HEK293T (cell line): ENCODE data around the gene CMTM6.

Experiments used
- CTCF ChIA-PET: fragments of 350-600 bp; formaldehyde crosslinking; extraction: SDS; loops from one replicate; lab custom pipeline; 2021; ENCODE audit warnings: antibody characterized with exemption, inconsistent platforms; lab: Yijun Ruan, JAX
- POLR2A ChIA-PET: fragments of 350-600 bp; formaldehyde crosslinking; extraction: SDS; loops from one replicate; lab custom pipeline; 2020; ENCODE audit warnings: antibody characterized with exemption, inconsistent platforms; lab: Yijun Ruan, JAX
- DNase-seq: peaks from one replicate; pipeline ENCODE4 v3.0.0; 2012; ENCODE audit warnings: mixed read lengths; ENCODE audit errors: extremely low spot score
- ARNT ChIP-seq: fragments of 450-650 bp; IDR thresholded peaks from 2 replicates; pipeline ENCODE4 v1.6.1; 2017; ENCODE audit warnings: mild to moderate bottlenecking
- BHLHE40 ChIP-seq: fragments of 450-650 bp; IDR thresholded peaks from 2 replicates; pipeline ENCODE4 v1.6.1; 2016; ENCODE audit warnings: mild to moderate bottlenecking, moderate library complexity, borderline replicate concordance
- CTBP1 ChIP-seq: fragments of 450-650 bp; IDR thresholded peaks from 2 replicates; pipeline ENCODE4 v1.6.1; 2016; ENCODE audit warnings: borderline replicate concordance
- ELF4 ChIP-seq: fragments of 450-650 bp; IDR thresholded peaks from 2 replicates; pipeline ENCODE4 v1.6.1; 2017; ENCODE audit warnings: antibody characterized with exemption
- FOXA1 ChIP-seq: fragments of 450-650 bp; IDR thresholded peaks from 2 replicates; pipeline ENCODE4 v1.6.1; 2016; ENCODE audit warnings: mild to moderate bottlenecking
- FOXK2 ChIP-seq: fragments of 450-650 bp; IDR thresholded peaks from 2 replicates; pipeline ENCODE4 v1.6.1; 2016; ENCODE audit warnings: mild to moderate bottlenecking
- FOXM1 ChIP-seq: fragments of 450-650 bp; IDR thresholded peaks from 2 replicates; pipeline ENCODE4 v1.6.1; 2017; ENCODE audit warnings: mild to moderate bottlenecking, borderline replicate concordance
- HDGF ChIP-seq: fragments of 450-650 bp; IDR thresholded peaks from 2 replicates; pipeline ENCODE4 v1.6.1; 2017; ENCODE audit warnings: antibody characterized with exemption, borderline replicate concordance
- L3MBTL2 ChIP-seq: fragments of 450-650 bp; conservative IDR thresholded peaks from 2 replicates; pipeline ENCODE4 v1.6.1; 2016; ENCODE audit warnings: mild to moderate bottlenecking
- LEF1 ChIP-seq: fragments of 450-650 bp; IDR thresholded peaks from 2 replicates; pipeline ENCODE4 v1.6.1; 2017; ENCODE audit warnings: mild to moderate bottlenecking, borderline replicate concordance
- NFRKB ChIP-seq: fragments of 450-650 bp; IDR thresholded peaks from 2 replicates; pipeline ENCODE4 v1.6.1; 2016; ENCODE audit warnings: mild to moderate bottlenecking, moderate library complexity
- SP1 ChIP-seq: fragments of 450-650 bp; IDR thresholded peaks from 2 replicates; pipeline ENCODE4 v1.6.1; 2017
- SUZ12 ChIP-seq: fragments of 450-650 bp; IDR thresholded peaks from 2 replicates; pipeline ENCODE4 v1.6.1; 2016; ENCODE audit warnings: mild to moderate bottlenecking
- TARDBP ChIP-seq: fragments of 450-650 bp; IDR thresholded peaks from 2 replicates; pipeline ENCODE4 v1.6.1; 2016
- ZNF384 ChIP-seq: fragments of 450-650 bp; IDR thresholded peaks from 2 replicates; pipeline ENCODE4 v1.6.1; 2016
- TF ChIP-seq, protein P1 (sequence below): fragments of 450-650 bp; IDR thresholded peaks from 2 replicates; pipeline ENCODE4 v1.6.1; 2016

The CMTM6 gene

DNA sequence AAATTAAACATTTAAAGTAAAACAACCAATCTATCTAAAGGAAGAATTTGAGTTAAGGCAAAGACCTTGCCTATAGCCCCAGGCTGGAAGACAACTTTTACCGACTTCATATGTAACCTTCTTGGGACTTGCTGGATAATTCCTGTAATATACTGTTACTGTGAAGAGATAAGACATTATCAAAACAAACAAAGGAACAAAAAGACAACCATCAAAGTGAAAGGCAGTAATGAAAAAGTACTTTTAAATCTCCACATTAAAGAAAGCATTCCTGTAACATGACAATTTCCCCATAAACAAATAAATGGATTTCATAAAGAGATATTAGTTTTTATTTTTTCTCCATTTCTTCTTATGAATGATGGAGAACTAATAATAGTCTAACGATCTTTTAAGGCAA, 2.4 kb downstream of the CMTM6 start:
- POLR2A ChIA-PET = no interaction called here
- DNase-seq = no peak
- CTCF ChIA-PET = no interaction called here
- TF ChIP-seq L3MBTL2 = no peak
- no peak for TF ChIP-seq BHLHE40
- no peak for TF ChIP-seq FOXA1
- TF ChIP-seq NFRKB = no peak
- TF ChIP-seq TARDBP = no peak
- TF ChIP-seq SP1 = no peak
- peak; percentile 64; the same call in 1 of the 2 replicates for TF ChIP-seq CTBP1
- TF ChIP-seq FOXK2 = no peak
- no peak for TF ChIP-seq ZNF384

DNA sequence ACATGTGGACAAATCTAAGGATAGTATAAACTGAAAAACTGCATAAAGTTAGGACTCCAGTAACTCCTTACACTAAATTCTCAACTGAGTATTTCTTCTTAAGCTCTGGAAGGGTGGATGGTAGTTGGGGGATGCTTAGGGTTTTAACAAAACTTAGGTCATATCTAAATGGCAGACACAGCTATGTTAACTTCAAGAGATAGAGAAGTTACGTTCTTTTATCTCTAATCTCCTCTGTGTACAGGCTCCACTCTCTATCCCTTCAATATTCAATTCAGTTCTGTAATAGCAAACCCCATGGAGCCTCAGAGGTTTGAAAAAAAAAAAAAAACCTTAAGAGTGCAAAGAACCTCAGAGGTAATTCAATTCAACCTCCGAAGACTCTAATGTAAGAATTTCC, 3.1 kb downstream of the CMTM6 start:
- ChIA-PET POLR2A (no interaction called here), CTCF (interaction anchor here (0.7 to 1.3 kb wide), 3 partner anchors 16 to 39 kb away, joined by 3 read pairs; no protein-coding TSS in a partner anchor)
- no peak for TF ChIP-seq L3MBTL2
- no peak for TF ChIP-seq LEF1
- no peak for TF ChIP-seq BHLHE40
- no peak for TF ChIP-seq FOXM1
- TF ChIP-seq TARDBP = no peak
- no peak for TF ChIP-seq CTBP1
- no peak for TF ChIP-seq ARNT
- no peak for TF ChIP-seq HDGF
- DNase-seq = no peak

DNA sequence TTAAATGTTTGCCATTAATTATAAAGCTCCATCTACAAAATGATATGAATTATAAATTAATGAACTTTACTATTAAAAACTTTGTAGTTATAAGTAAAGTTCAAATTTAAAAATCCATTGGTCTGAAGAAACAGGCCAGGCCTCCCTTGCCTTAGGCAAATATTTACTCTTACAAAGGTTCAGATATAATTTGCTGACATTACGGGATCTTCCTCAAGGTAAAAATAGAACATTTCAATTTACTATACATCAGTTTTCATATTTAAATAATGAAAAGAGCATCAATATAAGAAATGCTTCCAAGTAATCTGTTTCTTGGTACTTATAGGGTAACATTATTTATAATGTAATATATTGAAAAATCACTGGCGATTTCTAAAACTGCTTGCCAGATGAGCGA, 3.7 kb downstream of the CMTM6 start:
- no peak for TF ChIP-seq BHLHE40
- TF ChIP-seq ELF4 = no peak
- TF ChIP-seq FOXM1 = no peak
- no peak for TF ChIP-seq NFRKB
- TF ChIP-seq FOXA1 = no peak
- no peak for TF ChIP-seq HDGF
- TF ChIP-seq ZNF384 = no peak
- no peak for TF ChIP-seq L3MBTL2
- no peak for TF ChIP-seq TARDBP
- TF ChIP-seq SP1 = no peak
- TF ChIP-seq LEF1 = no peak
- TF ChIP-seq FOXK2 = no peak
- TF ChIP-seq ARNT = no peak
- TF ChIP-seq, protein P1, sequence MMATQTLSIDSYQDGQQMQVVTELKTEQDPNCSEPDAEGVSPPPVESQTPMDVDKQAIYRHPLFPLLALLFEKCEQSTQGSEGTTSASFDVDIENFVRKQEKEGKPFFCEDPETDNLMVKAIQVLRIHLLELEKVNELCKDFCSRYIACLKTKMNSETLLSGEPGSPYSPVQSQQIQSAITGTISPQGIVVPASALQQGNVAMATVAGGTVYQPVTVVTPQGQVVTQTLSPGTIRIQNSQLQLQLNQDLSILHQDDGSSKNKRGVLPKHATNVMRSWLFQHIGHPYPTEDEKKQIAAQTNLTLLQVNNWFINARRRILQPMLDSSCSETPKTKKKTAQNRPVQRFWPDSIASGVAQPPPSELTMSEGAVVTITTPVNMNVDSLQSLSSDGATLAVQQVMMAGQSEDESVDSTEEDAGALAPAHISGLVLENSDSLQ = no peak
- TF ChIP-seq CTBP1 = no peak
- TF ChIP-seq SUZ12 = no peak
- ChIA-PET POLR2A (no interaction called here), CTCF (interaction anchor here (0.7 to 1.3 kb wide), 3 partner anchors 15 to 38 kb away, joined by 3 read pairs; no protein-coding TSS in a partner anchor)
- DNase-seq = no peak

DNA sequence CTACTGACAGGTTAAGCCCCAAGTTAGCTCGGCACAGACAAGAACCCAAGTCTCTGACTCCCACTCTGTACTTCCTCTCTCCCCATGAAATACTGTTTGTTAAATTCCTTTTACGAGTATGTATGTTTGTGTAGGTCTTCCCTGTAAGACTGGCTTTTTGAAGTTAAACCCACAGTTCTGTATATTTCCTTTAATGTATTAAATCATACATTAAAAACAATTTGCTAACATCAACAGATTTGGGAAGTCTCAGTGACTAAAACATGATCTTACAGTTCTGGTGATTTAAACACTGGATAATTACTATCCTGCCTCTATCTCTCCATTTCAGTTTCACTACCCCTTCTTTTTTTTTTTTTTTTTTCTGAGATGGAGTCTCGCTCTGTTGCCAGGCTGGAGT, 4.4 kb downstream of the CMTM6 start:
- TF ChIP-seq FOXK2 (no peak), CTBP1 (no peak), ZNF384 (peak; percentile 61; the same call in 1 of the 2 replicates), FOXA1 (no peak), TARDBP (no peak), BHLHE40 (no peak), LEF1 (no peak)
- ChIA-PET CTCF (interaction anchor here (0.6 to 1.3 kb wide), 4 partner anchors 31 to 929 kb away, joined by 3 to 8 read pairs (median 3); no protein-coding TSS in a partner anchor), POLR2A (no interaction called here)
- no peak for DNase-seq

DNA sequence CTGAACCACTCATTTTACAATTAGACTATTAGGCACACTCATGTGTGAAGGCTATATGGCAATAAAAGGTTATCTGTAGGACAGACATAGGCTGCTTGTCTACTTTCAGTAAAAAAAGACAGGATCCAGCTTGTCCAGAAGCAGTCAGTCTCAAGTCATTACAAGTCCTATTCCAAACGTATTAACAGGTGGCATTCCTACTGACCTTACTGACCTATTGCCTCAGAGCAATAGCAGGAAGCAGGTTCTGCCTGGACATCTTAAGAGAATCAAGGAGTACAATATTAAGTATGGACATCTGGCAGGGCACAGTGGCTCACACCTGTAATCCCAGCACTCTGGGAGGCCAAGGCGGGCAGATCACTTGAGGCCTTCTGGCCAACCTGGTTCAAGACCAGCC, 7.0 kb downstream of the CMTM6 start:
- POLR2A ChIA-PET = no interaction called here
- no peak for DNase-seq
- TF ChIP-seq FOXA1 = no peak
- TF ChIP-seq SP1 = no peak
- TF ChIP-seq, protein P1 = no peak
- no peak for TF ChIP-seq FOXM1
- no peak for TF ChIP-seq TARDBP
- no peak for TF ChIP-seq SUZ12
- TF ChIP-seq ARNT = no peak
- no peak for TF ChIP-seq LEF1
- no peak for TF ChIP-seq NFRKB
- TF ChIP-seq L3MBTL2 = no peak
- TF ChIP-seq FOXK2 = no peak
- no peak for TF ChIP-seq ELF4
- no peak for TF ChIP-seq CTBP1
- no peak for TF ChIP-seq HDGF
- no peak for TF ChIP-seq ZNF384
- no peak for TF ChIP-seq BHLHE40
- CTCF ChIA-PET = interaction anchor here (0.6 kb wide), 2 partner anchors 28 to 382 kb away, joined by 3 read pairs; no protein-coding TSS in a partner anchor

DNA sequence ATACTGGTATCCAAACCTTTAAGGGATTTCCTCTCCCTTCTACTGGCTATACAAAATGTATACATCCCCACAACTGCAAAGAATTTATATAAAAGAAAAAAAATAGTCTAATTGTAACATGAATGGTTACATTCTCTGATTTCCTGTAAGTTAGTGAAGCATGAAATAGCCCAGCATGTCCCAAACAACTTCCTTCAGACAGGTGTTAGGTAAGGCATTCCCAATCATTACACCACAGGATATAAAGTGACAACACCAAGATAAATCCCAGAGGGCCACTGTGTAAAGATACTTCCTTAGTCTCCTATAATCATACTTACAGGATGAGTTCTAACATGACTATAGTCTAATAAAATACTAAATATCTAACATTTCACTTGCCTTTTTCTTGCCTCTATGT, 7.6 kb downstream of the CMTM6 start:
- no peak for DNase-seq
- ChIA-PET POLR2A (no interaction called here), CTCF (no interaction called here)
- no peak for TF ChIP-seq LEF1
- no peak for TF ChIP-seq HDGF
- no peak for TF ChIP-seq CTBP1
- no peak for TF ChIP-seq ZNF384
- TF ChIP-seq FOXA1 = no peak
- no peak for TF ChIP-seq TARDBP
- TF ChIP-seq FOXK2 = no peak
- no peak for TF ChIP-seq ELF4
- TF ChIP-seq BHLHE40 = no peak
- no peak for TF ChIP-seq SP1
- no peak for TF ChIP-seq ARNT
- TF ChIP-seq SUZ12 = no peak
